HCT116 (cell line): ENCODE results near the gene NOSIP. TPM values are rescaled to one million over a fixed set of nuclear protein-coding genes. Genes with fewer than 3 reads are reported as not detected.

Experiments
- ATAC-seq: fragments of 200-7000 bp; cut with Tn5 transposase; 2 replicates; pipeline ENCODE4 v1.9.1; 2020; ENCODE audit warnings: mild to moderate bottlenecking, moderate library complexity
- BruUV-seq: library from RNA; stranded (reverse); fragments of 400-500 nt; replicated peaks from 2 replicates; lab custom pipeline; 2021; lab: Mats Ljungman, UMichigan
- CTCF ChIA-PET: fragments of 300-600 bp; sonication (Branson Sonifier 250); formaldehyde crosslinking; loops from one replicate; lab custom pipeline; 2021; ENCODE audit warnings: antibody characterized with exemption; lab: Charles Lee
- POLR2A ChIA-PET: fragments of 300-600, 350-600 bp; sonication (Branson Sonifier 250); formaldehyde crosslinking; loops from one replicate; lab custom pipeline; 2021; ENCODE audit warnings: antibody characterized with exemption; lab: Charles Lee
- RAD21 ChIA-PET, 2 experiments: fragments of 300-600 bp; sonication (Branson Sonifier 250); formaldehyde crosslinking; loops; one replicate each; lab custom pipeline; 2023; ENCODE audit warnings: low total read pairs in 2 of 2; ENCODE audit not compliant: uncharacterized antibody in 2 of 2, unreplicated experiment in 2 of 2, low non-redundant PET in 1 of 2; lab: Charles Lee
- DNase-seq: peaks from one replicate; pipeline ENCODE4 v3.0.0-alpha.2; 2010; ENCODE audit warnings: low read depth, low spot score
- H2AFZ ChIP-seq: fragments of 200-600 bp; shearing (Covaris generic), sonication (generic); 2 replicates; pipeline ENCODE4 v1.6.1; 2017; ENCODE audit warnings: low read depth, mixed run types, mixed read lengths, antibody characterized with exemption, low read length; ENCODE audit not compliant: poor library complexity, severe bottlenecking
- H3K27ac ChIP-seq: 2 replicates; pipeline ENCODE4 v1.5.1; 2012; ENCODE audit warnings: low read depth, low read length
- H3K27me3 ChIP-seq: fragments of 200-600 bp; sonication (generic); 2 replicates; pipeline ENCODE4 v1.6.1; 2016; ENCODE audit warnings: mixed run types, low read length, mixed read lengths; ENCODE audit not compliant: insufficient read depth
- H3K36me3 ChIP-seq, 2 experiments: fragments of 200-500 bp in 1 of 2; fragments of 200-600 bp in 1 of 2; sonication (Bioruptor generic) in 1 of 2; sonication (generic) in 1 of 2; 2 replicates each; pipeline versions ENCODE4 v1.5.1 to v1.6.1; 2014 to 2016; ENCODE audit warnings: low read length in 2 of 2, inconsistent platforms in 1 of 2, mixed read lengths in 1 of 2, mixed run types in 1 of 2; ENCODE audit not compliant: insufficient read depth in 2 of 2, control insufficient read depth in 1 of 2
- H3K4me1 ChIP-seq, 2 experiments: fragments of 200-600 bp in 1 of 2; sonication (generic) in 1 of 2; 2 replicates each; pipeline versions ENCODE4 v1.5.1 to v1.6.1; 2012 to 2017; ENCODE audit warnings: low read length in 2 of 2, inconsistent platforms in 1 of 2, mild to moderate bottlenecking in 1 of 2, mixed read lengths in 1 of 2, mixed run types in 1 of 2, moderate library complexity in 1 of 2; ENCODE audit not compliant: insufficient read depth in 2 of 2, control insufficient read depth in 1 of 2
- H3K4me2 ChIP-seq: fragments of 200-600 bp; sonication (generic); 2 replicates; pipeline ENCODE4 v1.6.1; 2017; ENCODE audit warnings: mixed run types, low read length, mixed read lengths
- H3K4me3 ChIP-seq, 2 experiments: fragments of 200-600 bp in 1 of 2; sonication (generic) in 1 of 2; replicated peaks in 1 of 2; 2 replicates each; pipeline ENCODE4 v1.5.1; 2011 to 2016; ENCODE audit warnings: low read length in 2 of 2, control low read depth in 1 of 2, low read depth in 1 of 2, mild to moderate bottlenecking in 1 of 2, mixed read lengths in 1 of 2, mixed run types in 1 of 2
- H3K79me2 ChIP-seq: fragments of 200-600 bp; sonication (generic); 2 replicates; pipeline ENCODE4 v1.6.1; 2017; ENCODE audit warnings: mild to moderate bottlenecking, mixed run types, low read length, moderate library complexity, mixed read lengths; ENCODE audit not compliant: insufficient read depth
- H3K9ac ChIP-seq: fragments of 200-600 bp; sonication (generic); 2 replicates; pipeline ENCODE4 v1.6.1; 2016; ENCODE audit warnings: low read length, mixed read lengths
- H3K9me2 ChIP-seq: fragments of 200-600 bp; sonication (generic), shearing (Covaris generic); 2 replicates; pipeline ENCODE4 v1.6.1; 2017; ENCODE audit warnings: mixed run types, mild to moderate bottlenecking, moderate library complexity; ENCODE audit not compliant: insufficient read depth
- H3K9me3 ChIP-seq, 2 experiments: fragments of 200-500 bp in 1 of 2; fragments of 200-600 bp in 1 of 2; sonication (Bioruptor generic) in 1 of 2; sonication (generic) in 1 of 2; 2 replicates each; pipeline ENCODE4 v1.6.1; 2014 to 2017; ENCODE audit warnings: low read length in 2 of 2, mixed read lengths in 2 of 2, inconsistent platforms in 1 of 2, low read depth in 1 of 2, mild to moderate bottlenecking in 1 of 2, mixed run types in 1 of 2, moderate library complexity in 1 of 2; ENCODE audit not compliant: control insufficient read depth in 1 of 2, insufficient read depth in 1 of 2
- H4K20me1 ChIP-seq: fragments of 200-600 bp; sonication (generic), shearing (Covaris generic); 2 replicates; pipeline ENCODE4 v1.6.1; 2017; ENCODE audit warnings: mixed run types, mild to moderate bottlenecking, moderate library complexity; ENCODE audit not compliant: insufficient read depth
- ATF3 ChIP-seq: IDR thresholded peaks from 2 replicates; pipeline ENCODE4 v1.6.1; 2012
- CBX3 ChIP-seq: IDR thresholded peaks from 2 replicates; pipeline ENCODE4 v1.6.1; 2012; ENCODE audit warnings: low read depth
- EGR1 ChIP-seq: IDR thresholded peaks from 2 replicates; pipeline ENCODE4 v1.6.1; 2012; ENCODE audit warnings: low read depth
- ELF1 ChIP-seq: IDR thresholded peaks from 2 replicates; pipeline ENCODE4 v1.6.1; 2012; ENCODE audit warnings: low read depth, borderline replicate concordance
- EZH2phosphoT487 ChIP-seq: fragments of 200-600 bp; IDR thresholded peaks from 2 replicates; pipeline ENCODE4 v1.6.1; 2018; ENCODE audit warnings: antibody characterized with exemption, borderline replicate concordance
- FOSL1 ChIP-seq: IDR thresholded peaks from 2 replicates; pipeline ENCODE4 v1.6.1; 2012; ENCODE audit warnings: low read depth
- POLR2A ChIP-seq: IDR thresholded peaks from 2 replicates; pipeline ENCODE4 v1.7.0; 2011; ENCODE audit warnings: borderline replicate concordance; ENCODE audit not compliant: insufficient read depth, insufficient read length; ENCODE audit errors: extremely low read depth
- POLR2AphosphoS5 ChIP-seq: IDR thresholded peaks from 2 replicates; pipeline ENCODE4 v1.6.1; 2011; ENCODE audit warnings: mild to moderate bottlenecking, low read depth, low read length, moderate library complexity
- RAD21 ChIP-seq: IDR thresholded peaks from 2 replicates; pipeline ENCODE4 v1.6.1; 2012; ENCODE audit warnings: low read depth, mild to moderate bottlenecking
- SP1 ChIP-seq: IDR thresholded peaks from 2 replicates; pipeline ENCODE4 v1.6.1; 2012; ENCODE audit warnings: low read depth
- SRF ChIP-seq: IDR thresholded peaks from 2 replicates; pipeline ENCODE4 v1.6.1; 2012; ENCODE audit warnings: low read depth
- TCF7L2 ChIP-seq: IDR thresholded peaks from 2 replicates; pipeline ENCODE4 v1.7.0; 2011; ENCODE audit warnings: borderline replicate concordance, inconsistent platforms; ENCODE audit not compliant: insufficient read depth, insufficient read length; ENCODE audit errors: extremely low read depth
- YY1 ChIP-seq: IDR thresholded peaks from 2 replicates; pipeline ENCODE4 v1.6.1; 2011; ENCODE audit warnings: low read length, low read depth, moderate library complexity, mild to moderate bottlenecking; ENCODE audit not compliant: insufficient replicate concordance; ENCODE audit errors: extremely low read depth
- ZNF274 ChIP-seq: fragments of 200-500 bp; sonication (Bioruptor generic); IDR thresholded peaks from 2 replicates; pipeline ENCODE4 v1.6.1; 2014; ENCODE audit warnings: mild to moderate bottlenecking, low read depth, low read length, inconsistent platforms
- intact Hi-C: fragments of 100-400 bp; cut with micrococcal nuclease; formaldehyde crosslinking; loops from 2 replicates; pipeline ENCODE4 v1.10.0; 2022
- total RNA-seq: library from RNA; stranded (reverse); gene quantifications from one replicate; pipeline ENCODE4 v1.2.1, GENCODE V29; 2021; ENCODE audit not compliant: unreplicated experiment

Gene NOSIP
- total RNA-seq, 1 experiment from 2014 or later: 133 TPM

- Histone ChIP-seq H3K9ac (no peak overlapping the region), H3K9me3 (no peaks in the 10 kb centered on the region), H3K4me3 (no peak overlapping the region), H4K20me1 (no peaks in the 10 kb centered on the region), H3K79me2 (no peaks in the 10 kb centered on the region), H3K4me2 (no peak overlapping the region), H3K27ac (no peak overlapping the region), H3K27me3 (no peaks in the 10 kb centered on the region), H3K4me1 (peaks cover 4 to 13% of the 10 kb centered on the region in 2 experiments; a peak in 3 of 4 replicates), H2AFZ (no peak overlapping the region), H3K36me3 (no peaks in the 10 kb centered on the region), H3K9me2 (no peaks in the 10 kb centered on the region)
- DNase-seq (no peak), ATAC-seq (no peak)
- ChIA-PET CTCF (no interaction called here), POLR2A (no interaction called here), RAD21 (no interaction called here)
- no peak for TF ChIP-seq RAD21
- intact Hi-C loops: no loop called here
- no TSS peak for BruUV-seq
Observed at GRCh38 chr19:49515767-49516166, 64.6 kb downstream of the NOSIP start.

GRCh38 chr19:49514151-49514550, 66.2 kb downstream of the NOSIP start:
- CTCF ChIA-PET: no interaction called here
- TF ChIP-seq ZNF274 (no peak), ELF1 (no peak), YY1 (no peak), POLR2A (no peak), TCF7L2 (no peak), EZH2phosphoT487 (no peak), POLR2AphosphoS5 (no peak), ATF3 (no peak), CBX3 (no peak), FOSL1 (no peak), SP1 (no peak), EGR1 (no peak), RAD21 (no peak), SRF (no peak)
- H3K79me2 ChIP-seq: no peaks in the 10 kb centered on the region
- no peaks in the 10 kb centered on the region for H3K9me3 ChIP-seq
- H2AFZ ChIP-seq: no peak overlapping the region
- H3K36me3 ChIP-seq: no peaks in the 10 kb centered on the region
- DNase-seq (no peak), ATAC-seq (no peak)
- POLR2A ChIA-PET: interaction anchor here (1.5 kb wide), 1 partner anchor 76 kb away, joined by 3 read pairs; no protein-coding TSS in a partner anchor
- no peaks in the 10 kb centered on the region for H4K20me1 ChIP-seq
- H3K4me1 ChIP-seq: peaks cover 4 to 13% of the 10 kb centered on the region in 2 experiments; a peak in 3 of 4 replicates
- RAD21 ChIA-PET: no interaction called here
- H3K9me2 ChIP-seq: no peaks in the 10 kb centered on the region
- H3K4me3 ChIP-seq: no peak overlapping the region
- BruUV-seq: no TSS peak
- no peaks in the 10 kb centered on the region for H3K27me3 ChIP-seq
- intact Hi-C loops: no loop called here
- no peak overlapping the region for H3K9ac ChIP-seq
- H3K4me2 ChIP-seq: no peak overlapping the region
- H3K27ac ChIP-seq: no peak overlapping the region
